Measurements from ENCODE around the gene PPP1R2. TPM values are rescaled to one million over a fixed set of nuclear protein-coding genes. Genes with fewer than 3 reads are reported as not detected.

The PPP1R2 gene
- total RNA-seq = 56.2 and 73.5 TPM in 2 replicates

DNA sequence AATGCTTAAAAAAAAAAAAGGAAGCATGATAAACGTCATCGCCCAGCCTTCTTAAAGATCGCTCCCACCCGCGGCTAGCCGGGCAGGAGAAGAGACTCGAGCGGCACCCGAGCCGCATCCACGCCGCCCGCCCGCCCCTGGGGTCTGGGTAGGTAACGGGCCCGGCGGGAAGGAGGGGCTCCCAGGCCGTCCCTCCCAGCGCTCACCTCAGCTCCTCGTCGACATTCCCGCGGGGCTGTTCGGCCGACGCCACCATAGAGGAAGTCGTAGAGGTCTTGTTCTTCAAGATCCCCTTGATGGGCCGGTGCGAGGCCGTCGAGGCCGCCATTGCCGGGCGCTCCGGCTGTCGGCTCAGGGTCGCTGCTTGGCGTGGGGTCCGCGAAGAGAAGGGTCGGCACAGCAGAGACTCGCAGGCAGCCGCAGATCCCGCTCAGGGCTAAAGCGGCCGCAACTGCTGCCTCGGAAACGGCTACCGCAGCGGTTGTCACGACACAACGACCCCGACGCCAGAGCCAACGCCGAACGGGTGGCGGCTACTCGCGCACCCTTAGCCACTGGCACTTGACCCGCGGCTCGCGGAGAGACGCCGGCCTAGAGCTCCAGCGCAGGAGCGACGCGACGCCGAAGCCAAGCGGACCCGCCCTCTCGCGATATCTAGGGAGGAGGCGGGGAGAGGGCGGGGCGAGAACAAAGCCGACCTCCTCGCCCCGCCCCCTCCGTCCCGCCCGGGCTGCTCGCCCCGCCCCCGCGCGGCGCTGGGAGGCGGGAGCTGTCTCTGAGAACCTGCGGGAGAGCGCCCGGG lies at the start of gene PPP1R2:
Gene PPP1R2, minus strand, starts transcription at position 628 of the 802 bp plus-strand sequence. Its CDS starts 300 bp downstream, at position 328.

DNA sequence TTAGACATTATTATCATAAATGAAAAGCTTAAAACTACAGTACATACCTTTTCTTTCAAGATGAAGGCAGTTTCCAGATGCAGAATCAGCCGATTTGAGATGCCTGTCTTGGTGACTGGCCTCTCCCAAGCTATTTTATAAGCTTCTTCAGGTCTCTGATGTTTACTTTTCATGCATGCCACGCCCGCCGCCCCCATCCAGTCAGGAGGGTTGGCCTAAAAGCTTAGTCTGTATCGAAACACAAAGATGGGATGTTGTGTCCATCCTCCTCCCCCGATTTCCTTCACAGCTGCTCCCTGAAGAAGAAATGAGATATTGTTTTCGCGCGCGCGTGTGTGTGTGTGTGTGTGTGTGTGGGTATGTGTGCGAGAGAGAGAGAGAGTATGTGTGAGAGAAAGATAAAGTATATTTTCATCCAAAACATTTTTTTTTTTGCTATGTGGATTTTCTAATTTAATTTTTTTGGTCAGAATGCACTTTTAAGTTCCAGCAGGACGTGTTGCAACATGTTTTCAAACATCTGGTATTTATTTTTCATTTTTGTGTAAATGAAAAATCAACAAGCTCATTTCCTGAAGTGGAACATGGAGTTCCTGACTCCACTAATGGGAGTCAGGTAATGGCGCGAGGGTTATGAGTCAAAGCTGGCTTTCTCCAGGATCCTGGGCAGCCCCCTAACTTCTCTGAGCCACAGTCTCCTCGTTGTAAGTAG lies 40.9 kb upstream of the PPP1R2 start, which contains the start of gene APOD:
Gene APOD, minus strand, starts transcription at position 110 of the 712 bp plus-strand sequence. CDS start 4,479 bp downstream, outside the sequence.

Small RNA genes within 50 kb of the gene (small RNA-seq; reads per million reads assigned to genes)
- gene RN7SL73P (not detected), gene RNU6ATAC24P (not detected)

Other genes starting within 250 kb of the PPP1R2 start
- 87.0 and 92.3 TPM in 2 replicates for gene ACAP2, start 100.3 kb downstream of the PPP1R2 start, total RNA-seq
- 2.8 and 6.8 TPM in 2 replicates for gene APOD, start 40.6 kb upstream of the PPP1R2 start, total RNA-seq
- not detected in 2 replicates for gene MUC20, start 177.7 kb upstream of the PPP1R2 start, total RNA-seq

Measured in thoracic aorta endothelial cell (primary cell).